Lung microvascular endothelial cell (primary cell): ENCODE measurements around the gene RNU1-2. TPM values are rescaled to one million over a fixed set of nuclear protein-coding genes. Genes with fewer than 3 reads are reported as not detected.
"Not testable (repeated sequence)": the region's sequence is repeated elsewhere in the genome, so short reads cannot be mapped to it uniquely, and the experiment has no call there.

Experiments used
- DNase-seq, 2 donors: peaks; one replicate each; pipeline versions ENCODE4 v3.0.0 to v3.0.0-alpha.2; 2010; ENCODE audit warnings: low read depth in 2 of 2
- total RNA-seq: library from RNA; depleted of rRNA; stranded (reverse); fragments of >200 nt; gene quantifications from 2 replicates; pipeline ENCODE4 v1.2.1, GENCODE V29; 2014

The RNU1-2 gene
- total RNA-seq, 1 donor from 2014 or later: 5,258 TPM

GRCh38 chr1:16907870-16908758 lies 12.3 kb downstream of the RNU1-2 start:
- no peak for DNase-seq

GRCh38 chr1:16911851-16912721 lies 16.3 kb downstream of the RNU1-2 start:
- DNase-seq: not testable (repeated sequence)

- not testable (repeated sequence) for DNase-seq
Observed at GRCh38 chr1:16912742-16913141, 17.0 kb downstream of the RNU1-2 start.

- DNase-seq: no peak
Observed at GRCh38 chr1:16913181-16913832, 17.5 kb downstream of the RNU1-2 start.

GRCh38 chr1:16913833-16914662 lies 18.3 kb downstream of the RNU1-2 start:
- peak; percentile 98 to 99 for DNase-seq

- peak in 1 of 2 donors; percentile 8 for DNase-seq
Observed at GRCh38 chr1:16914928-16915626, 19.3 kb downstream of the RNU1-2 start.

GRCh38 chr1:16915627-16915973 lies 19.8 kb downstream of the RNU1-2 start:
- DNase-seq: peak in 1 of 2 donors; percentile 25

GRCh38 chr1:16916036-16916880 lies 20.5 kb downstream of the RNU1-2 start:
- DNase-seq: not testable (repeated sequence)

GRCh38 chr1:16918371-16918770 lies 22.6 kb downstream of the RNU1-2 start:
- no peak for DNase-seq

GRCh38 chr1:16918936-16919665 lies 23.3 kb downstream of the RNU1-2 start:
- DNase-seq: not testable (repeated sequence)

- DNase-seq: no peak
Observed at GRCh38 chr1:16920951-16921350, 25.2 kb downstream of the RNU1-2 start.

- peak; percentile 54 to 68 for DNase-seq
Observed at GRCh38 chr1:16921391-16922185, 25.8 kb downstream of the RNU1-2 start, which contains the start of gene CROCC. Gene CROCC, plus strand, starts transcription at chr1:16921931. Its CDS starts 88 bp downstream, at chr1:16922019.

- DNase-seq: peak in 1 of 2 donors; percentile 7
Observed at GRCh38 chr1:16922466-16922865, 26.7 kb downstream of the RNU1-2 start.

- peak in 1 of 2 donors; percentile 29 for DNase-seq
Observed at GRCh38 chr1:16922885-16923431, 27.2 kb downstream of the RNU1-2 start.

GRCh38 chr1:16924216-16924918 lies 28.6 kb downstream of the RNU1-2 start:
- DNase-seq: no peak

GRCh38 chr1:16924919-16925477 lies 29.2 kb downstream of the RNU1-2 start:
- DNase-seq: peak in 1 of 2 donors; percentile 14
